ENCODE data around the gene ATOH7. TPM values are rescaled to one million over a fixed set of nuclear protein-coding genes. Genes with fewer than 3 reads are reported as not detected.
"Not testable (repeated sequence)": the region's sequence is repeated elsewhere in the genome, so short reads cannot be mapped to it uniquely, and the experiment has no call there.

Gene ATOH7
- under 1 TPM in 2 of 6 experiments, not detected in 4; 0.11 to 0.12 TPM for total RNA-seq (2021; fragmentation: NEBNext Ultra II Directional; extraction: Animal tissue kit (Norgen Biotek cat#: 25700))
- long read RNA-seq: 0 reads

DNA sequence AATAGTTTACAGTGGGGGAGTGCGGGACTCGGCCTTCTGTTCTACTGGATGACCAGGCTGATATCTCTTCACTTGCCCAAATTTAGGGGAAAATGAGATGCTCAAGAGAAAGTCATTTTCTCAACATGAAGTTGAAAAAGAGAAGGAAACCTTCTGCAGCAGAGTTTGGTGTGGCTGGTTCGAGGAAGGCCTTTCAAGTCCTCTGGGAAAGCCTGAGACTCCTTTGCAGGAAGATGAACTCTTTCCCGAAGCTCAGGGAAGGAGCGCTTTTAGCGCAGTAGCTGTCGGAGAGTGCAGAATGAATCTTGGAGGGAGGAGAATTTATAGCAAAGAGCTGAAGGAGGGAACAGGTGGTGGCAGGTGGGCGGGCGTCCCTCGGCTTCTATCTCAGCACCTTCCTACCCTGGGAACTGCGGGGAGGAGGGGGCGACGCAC lies at the start of gene ATOH7:
ATOH7 (minus strand) TSS at position 297 of the 435 bp plus-strand sequence. CDS start 436 bp downstream, outside the sequence.
- Mint-ChIP-seq H3K4me3 (peak within 1 kb of the TSS; percentile 83), H3K27ac (peak within 1 kb of the TSS; percentile 66), H3K9me3 (no peaks in the 10 kb centered on the region), H3K27me3 (ENCODE audit: insufficient read depth) (peaks cover 14% of the 10 kb centered on the region; the same call in 1 of the 2 replicates), H3K4me1 (ENCODE audit: low read depth) (peaks cover 14% of the 10 kb centered on the region), H3K36me3 (ENCODE audit: low read depth) (no peaks in the 10 kb centered on the region)
- no peak for DNase-seq
- TF ChIP-seq, protein P1, sequence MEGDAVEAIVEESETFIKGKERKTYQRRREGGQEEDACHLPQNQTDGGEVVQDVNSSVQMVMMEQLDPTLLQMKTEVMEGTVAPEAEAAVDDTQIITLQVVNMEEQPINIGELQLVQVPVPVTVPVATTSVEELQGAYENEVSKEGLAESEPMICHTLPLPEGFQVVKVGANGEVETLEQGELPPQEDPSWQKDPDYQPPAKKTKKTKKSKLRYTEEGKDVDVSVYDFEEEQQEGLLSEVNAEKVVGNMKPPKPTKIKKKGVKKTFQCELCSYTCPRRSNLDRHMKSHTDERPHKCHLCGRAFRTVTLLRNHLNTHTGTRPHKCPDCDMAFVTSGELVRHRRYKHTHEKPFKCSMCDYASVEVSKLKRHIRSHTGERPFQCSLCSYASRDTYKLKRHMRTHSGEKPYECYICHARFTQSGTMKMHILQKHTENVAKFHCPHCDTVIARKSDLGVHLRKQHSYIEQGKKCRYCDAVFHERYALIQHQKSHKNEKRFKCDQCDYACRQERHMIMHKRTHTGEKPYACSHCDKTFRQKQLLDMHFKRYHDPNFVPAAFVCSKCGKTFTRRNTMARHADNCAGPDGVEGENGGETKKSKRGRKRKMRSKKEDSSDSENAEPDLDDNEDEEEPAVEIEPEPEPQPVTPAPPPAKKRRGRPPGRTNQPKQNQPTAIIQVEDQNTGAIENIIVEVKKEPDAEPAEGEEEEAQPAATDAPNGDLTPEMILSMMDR (IDR thresholded peaks at IDR 0.05): no peak

DNA sequence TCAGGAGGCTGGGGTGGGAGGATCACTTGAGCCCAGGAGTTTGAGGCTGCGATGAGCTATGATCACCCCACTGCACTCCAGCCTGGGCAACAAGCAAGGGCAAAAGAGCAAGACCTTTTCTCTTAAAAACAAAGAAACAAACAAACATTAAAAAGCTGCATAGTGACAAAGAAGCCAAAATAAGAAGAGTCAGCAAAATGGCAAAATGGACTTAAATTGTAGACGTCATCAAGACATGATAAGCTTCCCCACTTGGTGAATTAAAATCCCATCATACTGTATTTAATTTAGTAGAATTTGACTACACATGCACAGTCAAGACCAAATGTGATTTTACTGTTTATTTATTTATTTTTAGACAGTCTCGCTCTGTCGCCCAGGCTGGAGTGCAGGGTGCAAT lies 48.8 kb upstream of the ATOH7 start:
- Mint-ChIP-seq H3K4me1 (ENCODE audit: low read depth) (no peaks in the 10 kb centered on the region), H3K9me3 (peaks cover 24% of the 10 kb centered on the region), H3K27ac (no peak overlapping the region), H3K4me3 (no peak overlapping the region), H3K27me3 (ENCODE audit: insufficient read depth) (peaks cover 3% of the 10 kb centered on the region; the same call in 1 of the 2 replicates), H3K36me3 (ENCODE audit: low read depth) (peaks cover 8% of the 10 kb centered on the region)
- TF ChIP-seq, protein P1 (IDR thresholded peaks at IDR 0.05): no peak
- no peak for DNase-seq

DNA sequence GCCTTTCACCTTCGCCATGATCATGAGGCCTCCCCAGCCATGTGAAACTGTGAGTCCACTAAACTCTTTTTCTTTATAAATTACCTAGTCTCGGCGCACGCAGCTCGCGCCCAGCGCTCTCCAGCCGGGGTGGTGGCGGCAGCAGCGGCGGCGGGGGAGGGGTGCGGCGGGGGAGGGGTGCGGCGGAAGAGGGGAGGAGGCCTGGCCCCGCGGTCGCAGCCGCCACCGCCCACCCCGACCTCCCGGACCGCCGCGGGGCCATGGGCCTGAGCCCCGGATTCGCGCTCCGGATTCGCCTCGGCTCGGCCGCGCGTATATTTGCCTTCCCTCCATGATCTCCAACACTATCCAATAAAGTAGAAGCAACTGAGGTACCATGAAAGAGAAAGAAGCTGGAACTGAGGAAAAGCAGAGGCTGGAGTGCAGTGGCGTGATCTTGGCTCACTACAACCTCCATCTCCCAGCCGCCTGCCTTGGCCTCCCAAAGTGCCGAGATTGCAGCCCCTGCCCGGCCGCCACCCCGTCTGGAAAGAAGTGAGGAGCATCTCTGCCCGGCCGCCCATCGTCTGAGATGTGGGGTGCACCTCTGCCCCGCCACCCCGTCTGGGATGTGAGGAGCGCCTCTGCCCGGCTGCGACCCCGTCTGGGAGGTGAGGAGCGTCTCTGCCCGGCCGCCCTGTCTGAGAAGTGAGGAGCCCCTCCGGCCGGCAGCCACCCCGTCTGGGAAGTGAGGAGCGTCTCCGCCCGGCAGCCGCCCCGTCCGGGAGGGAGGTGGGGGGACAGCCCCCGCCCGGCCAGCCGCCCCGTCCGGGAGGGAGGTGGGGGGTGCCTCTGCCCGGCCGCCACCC lies 47.2 kb upstream of the ATOH7 start:
- H3K36me3 Mint-ChIP-seq (ENCODE audit: low read depth); H3K27ac Mint-ChIP-seq; H3K4me1 Mint-ChIP-seq (ENCODE audit: low read depth); H3K4me3 Mint-ChIP-seq; DNase-seq; H3K27me3 Mint-ChIP-seq (ENCODE audit: insufficient read depth): not testable (repeated sequence)
- peaks cover 24% of the 10 kb centered on the region for H3K9me3 Mint-ChIP-seq

DNA sequence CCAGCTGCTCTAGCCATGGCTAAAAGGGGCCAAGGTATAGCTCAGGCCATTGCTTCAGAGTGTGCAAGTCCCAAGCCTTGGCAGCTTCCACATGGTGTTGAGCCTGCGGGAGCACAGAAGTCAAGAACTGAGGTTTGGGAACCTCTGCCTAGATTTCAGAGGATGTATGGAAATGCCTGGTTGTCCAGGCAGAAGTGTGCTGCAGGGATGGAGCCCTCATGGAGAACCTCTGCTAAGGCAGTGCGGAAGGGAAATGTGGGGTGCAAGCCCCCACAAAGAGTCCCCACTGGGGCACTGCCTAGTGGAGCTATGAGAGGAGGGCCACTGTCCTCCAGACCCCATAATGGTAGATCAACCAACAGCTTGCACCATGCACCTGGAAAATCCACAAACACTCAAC lies 45.9 kb upstream of the ATOH7 start:
- H3K27ac Mint-ChIP-seq; H3K4me1 Mint-ChIP-seq (ENCODE audit: low read depth); H3K36me3 Mint-ChIP-seq (ENCODE audit: low read depth); H3K4me3 Mint-ChIP-seq; H3K27me3 Mint-ChIP-seq (ENCODE audit: insufficient read depth); DNase-seq: not testable (repeated sequence)
- peaks cover 24% of the 10 kb centered on the region for H3K9me3 Mint-ChIP-seq

DNA sequence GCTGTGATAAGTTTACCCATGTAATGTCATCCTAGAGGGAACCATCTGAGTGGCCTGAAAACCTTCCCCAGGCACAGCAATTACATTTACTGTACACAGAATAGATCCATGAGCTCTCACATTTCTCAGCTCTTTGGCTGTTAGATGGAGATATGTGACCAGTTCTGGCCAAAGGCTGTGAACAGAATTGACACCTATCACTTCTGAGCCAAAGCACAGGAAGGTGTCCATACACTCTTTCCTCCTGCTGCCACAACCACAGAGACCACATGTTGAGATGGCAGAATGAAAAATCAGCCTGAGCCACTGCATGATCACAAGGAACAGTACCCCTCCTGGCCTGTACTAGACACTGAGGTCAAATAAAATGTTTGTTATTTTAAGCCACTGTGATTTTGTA lies 44.3 kb upstream of the ATOH7 start:
- Mint-ChIP-seq H3K9me3 (peaks cover 24% of the 10 kb centered on the region), H3K36me3 (ENCODE audit: low read depth) (peaks cover 8% of the 10 kb centered on the region), H3K27me3 (ENCODE audit: insufficient read depth) (peaks cover 3% of the 10 kb centered on the region; the same call in 1 of the 2 replicates), H3K27ac (no peak overlapping the region), H3K4me3 (no peak overlapping the region), H3K4me1 (ENCODE audit: low read depth) (no peaks in the 10 kb centered on the region)
- TF ChIP-seq, protein P1 (IDR thresholded peaks at IDR 0.05): no peak
- no peak for DNase-seq

DNA sequence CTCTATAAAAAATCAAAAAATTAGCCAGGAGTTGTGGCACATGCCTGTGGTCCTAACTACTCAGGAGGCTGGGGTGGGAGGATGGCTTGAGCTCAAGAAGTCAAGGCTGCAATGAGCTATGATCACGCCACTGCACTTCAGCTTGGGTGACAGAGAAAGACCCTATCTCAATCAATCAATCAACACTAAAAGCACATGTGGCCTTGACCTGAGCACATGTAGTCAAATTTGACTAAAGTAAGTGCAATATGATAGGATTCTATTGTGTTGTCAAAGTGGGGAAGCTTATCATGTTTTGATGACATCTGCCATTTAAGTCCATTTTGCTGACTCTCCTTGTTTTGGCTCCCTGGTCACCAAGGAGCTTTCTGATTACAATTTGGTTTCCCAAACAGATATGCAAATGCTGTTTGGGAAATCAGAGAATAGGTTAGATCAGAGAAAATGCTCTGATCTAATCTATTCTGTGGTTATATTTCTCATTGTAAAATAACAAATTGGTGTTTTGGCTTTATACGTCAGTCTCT lies 43.8 kb upstream of the ATOH7 start:
- TF ChIP-seq, protein P1 (IDR thresholded peaks at IDR 0.05): no peak
- peaks cover 3% of the 10 kb centered on the region; the same call in 1 of the 2 replicates for H3K27me3 Mint-ChIP-seq (ENCODE audit: insufficient read depth)
- H3K4me1 Mint-ChIP-seq (ENCODE audit: low read depth): no peaks in the 10 kb centered on the region
- no peak for DNase-seq
- H3K36me3 Mint-ChIP-seq (ENCODE audit: low read depth): peaks cover 8% of the 10 kb centered on the region
- H3K27ac Mint-ChIP-seq: no peak overlapping the region
- peaks cover 24% of the 10 kb centered on the region for H3K9me3 Mint-ChIP-seq
- no peak overlapping the region for H3K4me3 Mint-ChIP-seq

Measured in HFFc6 (cell line).